Activated naive CD8-positive, alpha-beta T cell treated with anti-CD3 and anti-CD28 coated beads for 36 hours (primary cell): ENCODE measurements around the gene CCL26. TPM values are rescaled to one million over a fixed set of nuclear protein-coding genes. Genes with fewer than 3 reads are reported as not detected.
"Not testable (repeated sequence)": the region's sequence is repeated elsewhere in the genome, so short reads cannot be mapped to it uniquely, and the experiment has no call there.

Experiments
- DNase-seq: peaks from one replicate; pipeline ENCODE4 v3.0.0; 2021
- H3K27ac Mint-ChIP-seq: one replicate; pipeline ENCODE4 v1.8.0; 2022; ENCODE audit warnings: mild to moderate bottlenecking, moderate library complexity, mixed read lengths
- H3K27me3 Mint-ChIP-seq: one replicate; pipeline ENCODE4 v1.8.0; 2022; ENCODE audit warnings: mild to moderate bottlenecking, mixed read lengths
- H3K36me3 Mint-ChIP-seq: one replicate; pipeline ENCODE4 v1.8.0; 2021; ENCODE audit warnings: mild to moderate bottlenecking, mixed read lengths
- H3K4me1 Mint-ChIP-seq: one replicate; pipeline ENCODE4 v1.8.0; 2021; ENCODE audit warnings: mixed read lengths
- H3K4me3 Mint-ChIP-seq: one replicate; pipeline ENCODE4 v1.8.0; 2022; ENCODE audit warnings: mild to moderate bottlenecking, moderate library complexity, mixed read lengths
- H3K9me3 Mint-ChIP-seq: one replicate; pipeline ENCODE4 v1.8.0; 2022; ENCODE audit warnings: mixed read lengths
- total RNA-seq, 2 experiments: library from RNA; stranded (reverse); gene quantifications; one replicate each; pipeline ENCODE4 v1.2.3, GENCODE V29; 2021

Gene CCL26
- total RNA-seq, 2 experiments from 2014 or later: not detected

DNA sequence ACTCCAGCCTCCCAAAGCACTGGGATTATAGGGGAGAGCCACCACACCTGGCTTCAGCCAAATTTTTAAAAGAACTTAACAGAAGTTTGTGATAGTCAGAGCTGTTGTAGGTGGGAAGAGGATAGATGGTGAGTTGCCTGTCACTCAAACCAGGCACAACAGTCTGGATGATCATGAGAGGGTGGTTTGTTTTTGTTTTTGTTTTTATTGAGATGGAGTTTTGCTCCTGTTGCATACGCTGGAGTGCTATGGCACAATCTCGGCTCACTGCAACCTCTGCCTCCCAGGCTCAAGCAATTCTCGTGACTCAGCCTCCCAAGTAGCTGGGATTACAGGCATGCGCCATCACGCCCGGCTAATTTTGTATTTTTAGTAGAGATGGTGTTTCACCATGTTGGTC, 1.9 kb upstream of the CCL26 start:
- not testable (repeated sequence) for H3K4me3 Mint-ChIP-seq, DNase-seq, H3K27me3 Mint-ChIP-seq, H3K9me3 Mint-ChIP-seq, H3K27ac Mint-ChIP-seq, H3K36me3 Mint-ChIP-seq
- H3K4me1 Mint-ChIP-seq: peaks cover 23% of the 10 kb centered on the region

DNA sequence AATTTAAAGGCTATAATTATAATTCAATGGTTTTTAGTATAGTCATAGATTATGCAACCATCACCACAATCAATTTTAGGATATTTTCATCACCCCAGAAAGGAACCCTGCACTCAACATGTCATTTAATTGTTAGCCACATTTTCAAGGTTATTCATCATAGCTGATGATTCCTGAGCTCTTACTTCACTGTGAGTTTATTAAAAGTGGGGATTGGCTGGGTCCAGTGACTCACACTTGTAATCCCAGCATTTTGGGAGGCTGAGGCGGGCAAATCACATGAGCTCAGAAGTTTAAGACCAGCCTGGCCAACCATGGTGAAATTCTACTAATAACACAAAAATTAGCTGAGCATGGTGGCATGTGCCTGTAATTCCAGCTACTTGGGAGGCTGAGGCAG, 787 bp downstream of the CCL26 start:
- Mint-ChIP-seq H3K4me3 (no peak overlapping the region), H3K27me3 (no peaks in the 10 kb centered on the region), H3K36me3 (peaks cover 2% of the 10 kb centered on the region), H3K4me1 (peaks cover 9% of the 10 kb centered on the region), H3K27ac (no peak overlapping the region), H3K9me3 (no peaks in the 10 kb centered on the region)
- no peak for DNase-seq

DNA sequence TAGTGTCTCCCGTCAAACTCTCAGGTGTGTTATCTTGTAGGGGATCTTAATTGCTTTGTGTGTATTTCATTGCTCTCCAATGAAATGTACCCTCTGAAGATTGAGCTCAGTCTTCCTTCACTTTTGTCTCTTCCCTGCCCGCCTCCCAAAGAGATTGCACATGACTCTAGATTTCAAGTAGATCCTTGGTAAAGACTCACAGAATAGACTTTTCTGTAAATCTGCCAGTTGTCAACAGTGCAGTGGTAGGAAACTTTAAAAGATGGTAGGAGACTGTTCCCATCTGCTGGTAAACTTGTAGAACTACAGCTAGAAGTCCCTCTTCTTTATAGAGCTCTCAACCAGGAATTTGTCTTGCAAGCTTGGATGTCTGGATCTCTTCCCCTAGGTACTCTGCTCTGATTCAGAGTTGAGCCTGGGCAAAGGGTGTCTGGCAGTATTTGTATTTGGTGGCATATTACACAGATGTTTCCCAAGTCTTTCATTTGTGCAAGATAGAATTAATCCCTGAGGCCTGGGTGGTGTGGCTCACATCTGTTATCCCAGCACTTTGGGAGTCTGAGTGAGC, 9.6 kb downstream of the CCL26 start:
- no peak for DNase-seq
- no peaks in the 10 kb centered on the region for H3K4me1 Mint-ChIP-seq
- H3K27me3 Mint-ChIP-seq: no peaks in the 10 kb centered on the region
- H3K27ac Mint-ChIP-seq: no peak overlapping the region
- no peaks in the 10 kb centered on the region for H3K9me3 Mint-ChIP-seq
- H3K4me3 Mint-ChIP-seq: no peak overlapping the region
- H3K36me3 Mint-ChIP-seq: no peaks in the 10 kb centered on the region

DNA sequence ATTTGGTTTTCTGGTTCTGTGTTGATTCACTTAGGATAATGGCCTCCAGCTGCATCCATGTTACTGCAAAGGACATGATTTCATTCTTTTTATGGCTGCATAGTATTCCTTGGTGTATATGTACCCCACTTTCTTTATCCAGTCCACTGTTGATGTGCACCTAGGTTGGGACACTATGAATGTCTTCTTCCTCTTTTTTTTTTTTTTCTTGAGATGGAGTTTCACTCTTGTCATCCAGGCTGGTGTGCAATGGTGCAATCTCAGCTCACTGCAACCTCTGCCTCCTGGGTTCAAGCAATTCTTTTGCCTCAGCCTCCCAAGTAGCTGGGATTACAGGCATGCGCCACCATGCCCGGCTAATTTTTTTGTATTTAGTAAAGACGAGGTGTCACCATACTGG, 10.2 kb downstream of the CCL26 start:
- not testable (repeated sequence) for H3K27me3 Mint-ChIP-seq, H3K27ac Mint-ChIP-seq, H3K36me3 Mint-ChIP-seq, H3K9me3 Mint-ChIP-seq, H3K4me1 Mint-ChIP-seq, H3K4me3 Mint-ChIP-seq, DNase-seq

DNA sequence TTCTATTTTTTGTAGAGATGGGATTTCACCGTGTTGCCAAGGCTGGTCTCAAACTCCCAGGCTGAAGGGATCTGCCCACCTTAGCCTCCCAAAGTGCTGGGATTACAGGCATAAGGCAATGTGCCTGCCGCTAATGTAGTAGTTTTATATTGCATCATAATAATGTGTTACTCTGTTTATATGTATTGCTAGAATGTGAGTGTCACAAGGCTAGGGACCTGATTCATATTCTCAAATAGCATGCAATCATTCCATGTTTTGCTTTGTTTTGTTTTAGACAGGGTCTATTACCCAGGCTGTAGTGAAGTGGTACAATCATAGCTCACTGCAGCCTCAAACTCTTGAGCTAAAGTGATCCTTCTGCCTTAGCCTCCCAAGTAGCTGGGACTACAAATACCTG, 13.5 kb downstream of the CCL26 start:
- H3K27ac Mint-ChIP-seq: no peak overlapping the region
- H3K9me3 Mint-ChIP-seq: no peaks in the 10 kb centered on the region
- no peaks in the 10 kb centered on the region for H3K4me1 Mint-ChIP-seq
- H3K27me3 Mint-ChIP-seq: no peaks in the 10 kb centered on the region
- no peak overlapping the region for H3K4me3 Mint-ChIP-seq
- DNase-seq: no peak
- no peaks in the 10 kb centered on the region for H3K36me3 Mint-ChIP-seq

DNA sequence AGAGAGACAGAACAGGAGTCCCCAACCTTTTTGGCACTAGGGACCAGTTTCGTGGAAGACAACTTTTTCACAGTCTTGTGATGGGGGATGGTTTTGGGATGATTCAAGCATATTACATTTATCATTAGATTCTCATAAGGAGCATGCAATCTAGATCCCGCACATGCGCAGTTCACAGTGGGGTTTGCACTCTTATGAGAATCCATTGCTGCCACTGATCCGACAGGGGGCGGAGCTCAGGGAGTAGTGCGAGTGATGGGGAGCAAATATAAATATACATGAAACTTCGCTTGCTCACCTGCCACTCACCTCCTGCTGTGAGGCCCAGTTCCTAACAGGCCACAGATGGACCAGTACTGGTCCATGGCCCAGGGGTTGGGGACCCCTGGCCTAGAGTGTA, 14.2 kb downstream of the CCL26 start:
- Mint-ChIP-seq H3K27me3 (no peaks in the 10 kb centered on the region), H3K4me3 (no peak overlapping the region), H3K9me3 (no peaks in the 10 kb centered on the region), H3K27ac (no peak overlapping the region), H3K4me1 (no peaks in the 10 kb centered on the region), H3K36me3 (no peaks in the 10 kb centered on the region)
- DNase-seq: no peak

- no peak for DNase-seq
- Mint-ChIP-seq H3K27ac (no peak overlapping the region), H3K36me3 (no peaks in the 10 kb centered on the region), H3K4me1 (no peaks in the 10 kb centered on the region), H3K4me3 (no peak overlapping the region), H3K9me3 (no peaks in the 10 kb centered on the region), H3K27me3 (no peaks in the 10 kb centered on the region)
These were observed 14.9 kb downstream of the CCL26 start for GRCh38 chr7:75756991-75757676.

- H3K4me1 Mint-ChIP-seq: no peaks in the 10 kb centered on the region
- H3K27ac Mint-ChIP-seq: no peak overlapping the region
- DNase-seq: no peak
- H3K27me3 Mint-ChIP-seq: no peaks in the 10 kb centered on the region
- H3K4me3 Mint-ChIP-seq: no peak overlapping the region
- no peaks in the 10 kb centered on the region for H3K9me3 Mint-ChIP-seq
- H3K36me3 Mint-ChIP-seq: no peaks in the 10 kb centered on the region
These were observed 15.6 kb downstream of the CCL26 start for GRCh38 chr7:75756206-75756990.

DNA sequence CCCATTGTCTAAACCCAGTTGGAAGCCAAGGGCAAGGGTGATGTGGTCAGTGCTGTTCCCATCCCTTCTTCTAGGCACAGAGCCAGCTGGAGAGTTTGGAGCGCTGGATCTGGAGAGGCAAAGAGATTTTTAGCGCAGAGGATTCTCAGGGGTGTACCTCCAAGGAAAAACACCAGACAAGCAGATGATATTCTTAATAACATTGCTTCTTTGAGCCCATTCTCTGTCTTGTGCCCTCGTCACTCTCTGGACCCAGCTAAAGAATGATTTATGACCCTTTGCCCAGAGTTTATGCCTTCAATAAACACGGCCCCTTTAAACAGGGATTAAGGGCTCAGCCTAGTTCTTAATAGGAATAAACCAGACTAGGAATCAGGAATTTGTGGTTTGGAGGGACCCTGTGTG, 28.6 kb downstream of the CCL26 start:
- Mint-ChIP-seq H3K4me1 (peaks cover 8% of the 10 kb centered on the region), H3K36me3 (no peaks in the 10 kb centered on the region), H3K27ac (no peak overlapping the region), H3K4me3 (no peak overlapping the region), H3K9me3 (no peaks in the 10 kb centered on the region), H3K27me3 (peaks cover 10% of the 10 kb centered on the region)
- DNase-seq: no peak

GRCh38 chr7:75740846-75741497, 31.0 kb downstream of the CCL26 start:
- Mint-ChIP-seq H3K9me3 (no peaks in the 10 kb centered on the region), H3K4me1 (peaks cover 13% of the 10 kb centered on the region), H3K4me3 (no peak overlapping the region), H3K27ac (no peak overlapping the region), H3K36me3 (no peaks in the 10 kb centered on the region), H3K27me3 (peaks cover 19% of the 10 kb centered on the region)
- DNase-seq: no peak

- H3K27me3 Mint-ChIP-seq: peaks cover 19% of the 10 kb centered on the region
- H3K4me3 Mint-ChIP-seq: peak overlapping the region; percentile 92
- H3K27ac Mint-ChIP-seq: peak overlapping the region; percentile 89
- no peaks in the 10 kb centered on the region for H3K36me3 Mint-ChIP-seq
- H3K4me1 Mint-ChIP-seq: peaks cover 13% of the 10 kb centered on the region
- DNase-seq: no peak
- no peaks in the 10 kb centered on the region for H3K9me3 Mint-ChIP-seq
These were observed 32.0 kb downstream of the CCL26 start for GRCh38 chr7:75739796-75740672.

- DNase-seq: peak; percentile 99
- H3K36me3 Mint-ChIP-seq: no peaks in the 10 kb centered on the region
- H3K27me3 Mint-ChIP-seq: peaks cover 19% of the 10 kb centered on the region
- peaks cover 13% of the 10 kb centered on the region for H3K4me1 Mint-ChIP-seq
- H3K9me3 Mint-ChIP-seq: no peaks in the 10 kb centered on the region
- H3K4me3 Mint-ChIP-seq: peak overlapping the region; percentile 92
- peak overlapping the region; percentile 89 for H3K27ac Mint-ChIP-seq
These were observed 32.8 kb downstream of the CCL26 start for GRCh38 chr7:75738975-75739795.

DNA sequence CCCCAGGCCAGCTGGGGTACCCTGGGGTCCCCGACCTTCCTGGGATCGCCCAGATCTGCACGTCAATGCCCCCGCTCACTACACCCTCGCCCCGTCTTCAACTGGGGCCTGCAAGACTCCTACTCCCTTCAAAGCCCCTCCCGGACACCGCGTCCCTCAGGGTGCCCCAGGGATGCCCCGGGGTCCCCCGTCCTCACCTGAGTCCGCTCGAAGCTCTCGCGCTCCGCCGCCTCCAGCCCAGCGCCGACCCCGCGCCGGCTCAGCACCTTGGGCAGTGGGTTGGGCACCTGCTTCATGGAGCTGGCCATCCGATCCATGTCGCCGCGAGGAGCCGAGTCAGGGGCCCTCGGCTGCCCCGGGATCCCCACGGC, 33.4 kb downstream of the CCL26 start, which contains the start of gene HIP1:
Gene HIP1 (minus strand): TSS at position 338 of the 371 bp plus-strand sequence. CDS start 21 bp downstream, at position 317.
- Mint-ChIP-seq H3K36me3 (no peaks in the 10 kb centered on the region), H3K4me3 (peak within 1 kb of the TSS; percentile 92), H3K27me3 (peaks cover 19% of the 10 kb centered on the region), H3K9me3 (no peaks in the 10 kb centered on the region), H3K4me1 (peaks cover 13% of the 10 kb centered on the region), H3K27ac (peak within 1 kb of the TSS; percentile 89)
- DNase-seq: no peak
